Measurements from ENCODE around the gene PTPN2.
"Not testable (repeated sequence)": the region's sequence is repeated elsewhere in the genome, so short reads cannot be mapped to it uniquely, and the experiment has no call there.

GRCh38 chr18:12896784-12897333 is 12.8 kb upstream of the PTPN2 start:
- TF ChIP-seq POLR2AphosphoS5 (IDR thresholded peaks at IDR 0.05; ENCODE audit: low read depth, low read length); TAF1 (IDR thresholded peaks at IDR 0.05; ENCODE audit: borderline replicate concordance, low read depth, low read length); POLR2A (IDR thresholded peaks at IDR 0.05; ENCODE audit: low read depth, low read length): not testable (repeated sequence)

Measured in GM12892 (cell line).